ENCODE results near the gene PRKCQ.

The PRKCQ gene

DNA sequence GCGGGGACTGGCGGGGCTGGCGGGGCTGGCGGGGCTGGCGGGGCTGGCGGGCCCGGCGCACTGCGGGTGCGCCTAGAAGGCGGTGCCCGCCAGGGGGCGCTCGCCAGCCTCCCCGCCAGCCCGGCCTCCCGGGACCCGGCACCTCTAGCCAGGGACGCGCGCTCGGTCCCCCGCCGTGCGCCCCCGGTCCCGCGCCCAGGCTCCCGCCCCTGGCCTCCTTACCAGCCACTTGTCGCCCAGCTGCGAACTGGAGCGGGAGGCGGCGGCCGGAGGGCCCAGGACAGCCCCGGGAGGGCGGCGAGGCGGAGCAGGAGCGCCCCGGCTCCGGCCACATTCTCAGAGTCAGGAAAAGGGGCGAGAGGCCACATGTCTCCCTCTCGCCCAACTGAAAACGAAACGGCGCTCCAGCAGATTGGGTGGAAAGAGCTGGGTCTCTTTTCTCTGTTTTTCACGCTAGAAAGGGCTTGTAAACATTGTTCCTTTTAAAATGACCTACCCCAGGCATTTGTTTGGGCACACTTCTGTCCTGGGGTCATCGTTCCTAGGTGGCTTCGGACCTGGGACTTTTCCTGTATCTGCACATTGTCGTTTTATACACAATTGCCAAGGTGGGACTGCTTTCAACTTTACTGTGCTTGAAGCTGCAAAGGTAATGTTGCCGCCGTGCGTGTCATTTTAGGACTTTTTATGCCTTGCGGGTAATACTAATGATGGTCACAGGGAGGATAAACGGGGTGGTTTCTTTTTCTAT, 378 bp upstream of the PRKCQ start:
- H3K4me2 ChIP-seq (ENCODE audit: low read length): peak overlapping the region; percentile 91
- peaks cover 2% of the 10 kb centered on the region for H3K4me1 ChIP-seq (ENCODE audit: control insufficient read depth, insufficient read depth, low read length)
- peak overlapping the region; percentile 63 for H3K9ac ChIP-seq (ENCODE audit: low read depth, low read length)
- peaks cover 36% of the 10 kb centered on the region for H3K27me3 ChIP-seq (ENCODE audit: control insufficient read depth, insufficient read depth, low read length)
- H3K9me3 ChIP-seq (replicated peaks; ENCODE audit: low read length): no peaks in the 10 kb centered on the region
- H3K4me3 ChIP-seq (ENCODE audit: low read length): peak overlapping the region; percentile 77
- no peaks in the 10 kb centered on the region for H3K36me3 ChIP-seq (ENCODE audit: insufficient read depth, low read length)

DNA sequence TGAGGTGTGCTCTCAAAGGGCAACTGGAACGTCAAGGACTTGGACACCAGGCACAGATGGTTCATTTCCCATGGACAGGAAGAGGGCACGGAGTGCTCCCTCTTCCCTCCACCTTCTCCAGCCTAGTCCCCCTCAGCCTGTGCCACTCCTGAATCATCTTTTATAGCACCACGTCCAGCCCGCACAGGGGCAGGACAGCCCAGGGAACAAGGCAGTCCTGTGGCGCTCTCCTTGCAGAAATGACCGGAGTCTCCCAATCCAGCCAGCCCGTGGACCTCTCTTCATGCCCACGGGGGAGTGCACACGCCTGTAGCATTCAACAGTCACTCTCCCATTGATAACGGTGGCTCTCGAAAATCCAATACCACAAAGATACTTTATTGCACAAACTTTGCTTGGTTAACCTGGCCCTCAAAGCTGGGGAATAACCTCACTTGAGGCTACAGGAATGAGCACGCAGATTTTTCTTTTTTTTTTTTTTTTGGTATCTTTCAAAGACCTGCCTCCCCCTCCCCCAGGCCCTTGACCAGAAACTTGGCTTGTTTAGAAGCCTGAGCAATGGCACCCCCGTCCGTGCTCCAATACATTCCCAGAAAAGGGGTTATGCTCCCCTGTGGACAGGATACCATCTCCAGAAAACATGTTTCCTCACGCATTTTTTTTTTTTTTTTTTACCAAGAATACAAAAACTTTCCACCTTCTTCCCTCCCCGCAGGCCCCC, 733 bp downstream of the PRKCQ start:
- H3K9me3 ChIP-seq (replicated peaks; ENCODE audit: low read length): no peaks in the 10 kb centered on the region
- H3K27me3 ChIP-seq (ENCODE audit: control insufficient read depth, insufficient read depth, low read length): peaks cover 36% of the 10 kb centered on the region
- peak overlapping the region; percentile 77 for H3K4me3 ChIP-seq (ENCODE audit: low read length)
- peak overlapping the region; percentile 91 for H3K4me2 ChIP-seq (ENCODE audit: low read length)
- peaks cover 2% of the 10 kb centered on the region for H3K4me1 ChIP-seq (ENCODE audit: control insufficient read depth, insufficient read depth, low read length)
- H3K9ac ChIP-seq (ENCODE audit: low read depth, low read length): peak overlapping the region; percentile 45
- no peaks in the 10 kb centered on the region for H3K36me3 ChIP-seq (ENCODE audit: insufficient read depth, low read length)

DNA sequence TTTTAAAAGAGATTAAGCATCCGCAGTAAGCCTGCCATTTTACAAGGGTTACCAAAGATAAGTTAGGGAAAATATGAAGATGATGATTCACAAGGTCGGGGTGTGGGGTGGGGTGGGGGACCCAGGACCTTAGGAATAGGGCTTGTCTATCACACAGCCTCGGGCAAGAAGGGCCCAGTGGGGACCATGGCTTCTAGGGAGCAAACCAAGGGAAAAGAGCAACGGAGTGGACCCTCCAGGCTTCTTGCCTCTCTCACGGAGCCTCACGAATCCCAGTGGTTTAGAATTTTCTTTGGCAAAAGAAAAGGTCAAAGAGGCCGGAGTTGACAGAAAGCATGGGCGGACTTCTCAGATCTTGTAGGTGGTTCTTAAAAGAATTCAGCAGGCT, 1.3 kb downstream of the PRKCQ start:
- H3K4me2 ChIP-seq (ENCODE audit: low read length): no peak overlapping the region
- H3K4me3 ChIP-seq (ENCODE audit: low read length): no peak overlapping the region
- no peaks in the 10 kb centered on the region for H3K9me3 ChIP-seq (replicated peaks; ENCODE audit: low read length)
- peaks cover 2% of the 10 kb centered on the region for H3K4me1 ChIP-seq (ENCODE audit: control insufficient read depth, insufficient read depth, low read length)
- no peak overlapping the region for H3K9ac ChIP-seq (ENCODE audit: low read depth, low read length)
- H3K27me3 ChIP-seq (ENCODE audit: control insufficient read depth, insufficient read depth, low read length): peaks cover 36% of the 10 kb centered on the region
- no peaks in the 10 kb centered on the region for H3K36me3 ChIP-seq (ENCODE audit: insufficient read depth, low read length)

DNA sequence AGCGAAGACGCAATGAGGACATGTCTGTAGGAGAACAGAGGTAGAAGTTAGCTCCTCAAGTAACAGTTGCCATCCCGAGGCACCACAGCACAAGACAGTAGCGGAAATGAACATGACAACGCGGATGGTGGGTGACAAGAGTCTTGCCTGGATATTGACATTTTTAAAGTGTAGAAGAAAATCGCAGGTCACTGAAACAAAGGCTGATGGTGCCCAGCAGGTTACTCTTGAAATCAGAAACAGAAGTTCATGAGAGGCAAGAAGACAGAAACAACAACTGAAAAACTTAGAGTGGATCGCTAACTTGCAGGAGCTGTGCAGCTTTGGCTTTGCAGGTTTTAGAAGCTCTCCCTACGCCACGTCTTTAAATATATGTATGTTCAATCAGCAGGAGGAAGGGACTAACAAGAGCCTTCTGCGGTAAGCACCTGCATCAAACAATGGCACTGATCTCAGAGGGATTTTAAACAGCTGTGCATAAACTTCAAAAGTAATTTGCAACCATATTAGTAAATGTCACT, 1.8 kb downstream of the PRKCQ start:
- Histone ChIP-seq H3K9me3 (replicated peaks; ENCODE audit: low read length) (no peaks in the 10 kb centered on the region), H3K36me3 (ENCODE audit: insufficient read depth, low read length) (no peaks in the 10 kb centered on the region), H3K9ac (ENCODE audit: low read depth, low read length) (no peak overlapping the region), H3K4me1 (ENCODE audit: control insufficient read depth, insufficient read depth, low read length) (peaks cover 2% of the 10 kb centered on the region), H3K4me3 (ENCODE audit: low read length) (no peak overlapping the region), H3K4me2 (ENCODE audit: low read length) (no peak overlapping the region), H3K27me3 (ENCODE audit: control insufficient read depth, insufficient read depth, low read length) (peaks cover 38% of the 10 kb centered on the region)

DNA sequence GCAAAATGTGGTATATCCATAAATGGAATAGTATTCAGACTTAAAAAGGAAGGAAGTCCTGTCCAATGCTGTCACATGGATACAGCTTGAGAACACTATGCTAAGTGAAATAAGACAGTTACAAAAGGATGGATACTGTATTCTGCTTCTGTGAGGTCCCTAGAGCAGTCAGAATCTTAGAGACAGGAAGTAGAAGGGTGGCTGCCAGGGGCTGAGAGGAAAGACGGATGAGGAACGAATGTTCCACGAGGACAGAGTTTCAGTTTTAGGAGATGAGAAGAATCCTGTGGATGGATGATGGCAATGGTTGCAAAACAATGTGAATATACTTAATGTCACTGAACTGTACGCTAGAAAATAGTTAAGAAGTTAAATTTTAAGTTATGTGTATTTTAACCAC, 3.8 kb downstream of the PRKCQ start:
- H3K4me3 ChIP-seq (ENCODE audit: low read length): no peak overlapping the region
- peaks cover 2% of the 10 kb centered on the region for H3K4me1 ChIP-seq (ENCODE audit: control insufficient read depth, insufficient read depth, low read length)
- H3K27me3 ChIP-seq (ENCODE audit: control insufficient read depth, insufficient read depth, low read length): peaks cover 40% of the 10 kb centered on the region
- H3K9ac ChIP-seq (ENCODE audit: low read depth, low read length): no peak overlapping the region
- no peak overlapping the region for H3K4me2 ChIP-seq (ENCODE audit: low read length)
- H3K9me3 ChIP-seq (replicated peaks; ENCODE audit: low read length): no peaks in the 10 kb centered on the region
- H3K36me3 ChIP-seq (ENCODE audit: insufficient read depth, low read length): no peaks in the 10 kb centered on the region

DNA sequence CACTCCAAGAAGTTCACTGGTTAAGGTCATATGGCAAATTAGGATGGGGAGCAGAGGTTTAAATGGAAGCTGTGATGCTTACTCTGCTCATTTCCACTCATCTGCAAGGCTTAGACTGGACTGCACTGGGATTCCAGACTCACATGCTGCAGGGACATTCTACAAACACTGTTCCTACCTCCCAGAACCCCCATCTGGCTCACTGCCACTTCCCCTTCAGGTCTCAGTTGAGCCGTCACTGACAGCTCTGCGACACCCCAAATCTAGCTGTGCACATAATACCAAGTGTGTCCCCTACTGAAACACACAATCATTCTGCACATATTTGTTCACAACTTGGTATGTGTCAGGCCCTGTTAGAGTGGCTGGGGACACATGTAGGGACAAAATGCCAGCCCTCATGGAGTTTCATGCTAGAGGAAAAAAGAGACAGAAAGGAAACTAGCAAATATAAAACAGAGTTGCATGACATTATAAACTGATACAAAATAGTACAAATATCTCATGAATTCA, 5.4 kb downstream of the PRKCQ start:
- Histone ChIP-seq H3K36me3 (ENCODE audit: insufficient read depth, low read length) (no peaks in the 10 kb centered on the region), H3K27me3 (ENCODE audit: control insufficient read depth, insufficient read depth, low read length) (peaks cover 51% of the 10 kb centered on the region), H3K9me3 (replicated peaks; ENCODE audit: low read length) (no peaks in the 10 kb centered on the region), H3K4me1 (ENCODE audit: control insufficient read depth, insufficient read depth, low read length) (no peaks in the 10 kb centered on the region), H3K4me3 (ENCODE audit: low read length) (no peak overlapping the region), H3K4me2 (ENCODE audit: low read length) (no peak overlapping the region), H3K9ac (ENCODE audit: low read depth, low read length) (no peak overlapping the region)

DNA sequence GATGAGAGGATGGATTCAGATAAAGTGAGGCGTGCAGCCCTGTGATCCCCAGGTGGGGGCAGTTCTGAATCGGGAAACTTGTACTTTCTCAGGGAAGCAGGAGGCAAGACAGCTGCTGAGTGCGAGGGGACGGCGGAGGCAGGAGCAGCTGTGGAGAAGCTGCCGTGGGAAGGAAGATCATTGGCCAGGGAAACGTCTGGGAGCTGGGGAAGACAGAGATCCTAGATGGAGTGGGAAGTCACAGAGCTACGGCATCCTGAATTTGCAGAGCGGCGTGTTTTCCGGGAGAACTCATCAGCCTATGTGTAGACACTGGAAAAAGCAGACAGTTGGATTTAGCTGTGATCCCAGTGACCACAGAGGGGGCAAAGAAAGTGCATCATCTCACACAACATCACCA, 9.2 kb downstream of the PRKCQ start:
- Histone ChIP-seq H3K4me1 (ENCODE audit: control insufficient read depth, insufficient read depth, low read length) (no peaks in the 10 kb centered on the region), H3K9ac (ENCODE audit: low read depth, low read length) (no peak overlapping the region), H3K4me2 (ENCODE audit: low read length) (no peak overlapping the region), H3K4me3 (ENCODE audit: low read length) (no peak overlapping the region), H3K36me3 (ENCODE audit: insufficient read depth, low read length) (no peaks in the 10 kb centered on the region), H3K9me3 (replicated peaks; ENCODE audit: low read length) (no peaks in the 10 kb centered on the region), H3K27me3 (ENCODE audit: control insufficient read depth, insufficient read depth, low read length) (peaks cover 25% of the 10 kb centered on the region)

DNA sequence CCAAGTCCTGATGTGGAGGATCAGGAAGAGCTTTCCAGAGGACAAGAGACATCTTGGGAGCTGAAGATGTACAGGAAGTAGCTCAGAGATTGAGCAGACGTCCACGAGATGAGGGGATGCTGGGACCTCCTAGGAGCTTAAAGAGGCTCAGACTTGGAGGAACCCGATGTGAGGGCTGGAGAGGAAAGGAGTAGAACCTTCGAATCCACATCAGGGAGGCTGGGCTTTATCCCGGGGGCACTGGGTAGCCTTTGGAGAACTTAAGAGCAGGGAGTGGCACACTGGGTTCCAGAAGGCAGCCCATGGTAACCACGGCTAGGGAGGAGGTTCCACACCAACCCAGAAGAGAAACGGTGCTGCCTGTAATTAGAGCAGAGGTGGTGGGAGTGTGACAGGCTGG, 10.8 kb downstream of the PRKCQ start:
- Histone ChIP-seq H3K9me3 (replicated peaks; ENCODE audit: low read length) (no peaks in the 10 kb centered on the region), H3K4me2 (ENCODE audit: low read length) (no peak overlapping the region), H3K4me3 (ENCODE audit: low read length) (no peak overlapping the region), H3K9ac (ENCODE audit: low read depth, low read length) (no peak overlapping the region), H3K4me1 (ENCODE audit: control insufficient read depth, insufficient read depth, low read length) (no peaks in the 10 kb centered on the region), H3K27me3 (ENCODE audit: control insufficient read depth, insufficient read depth, low read length) (peaks cover 40% of the 10 kb centered on the region), H3K36me3 (ENCODE audit: insufficient read depth, low read length) (no peaks in the 10 kb centered on the region)

DNA sequence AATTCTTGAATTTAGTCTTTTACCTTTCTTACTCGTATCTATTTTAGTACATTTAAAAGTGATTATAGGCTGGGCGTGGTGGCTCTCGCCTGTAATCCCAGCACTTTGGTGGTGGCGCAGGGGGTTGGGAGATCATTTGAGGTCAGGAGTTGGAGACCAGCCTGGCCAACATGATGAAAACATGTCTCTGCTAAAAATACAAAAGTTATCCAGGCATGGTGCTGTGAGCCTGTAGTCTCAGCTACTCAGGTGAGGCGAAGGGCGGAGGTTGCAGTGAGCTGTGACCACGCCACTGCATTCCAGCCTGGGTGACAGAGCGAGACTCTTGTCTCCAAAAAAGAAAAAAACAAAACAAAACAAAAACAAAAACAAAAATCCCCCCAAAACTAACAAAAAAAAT, 12.2 kb downstream of the PRKCQ start:
- Histone ChIP-seq H3K4me3 (ENCODE audit: low read length) (no peak overlapping the region), H3K9me3 (replicated peaks; ENCODE audit: low read length) (no peaks in the 10 kb centered on the region), H3K36me3 (ENCODE audit: insufficient read depth, low read length) (no peaks in the 10 kb centered on the region), H3K27me3 (ENCODE audit: control insufficient read depth, insufficient read depth, low read length) (peaks cover 39% of the 10 kb centered on the region), H3K9ac (ENCODE audit: low read depth, low read length) (no peak overlapping the region), H3K4me2 (ENCODE audit: low read length) (no peak overlapping the region), H3K4me1 (ENCODE audit: control insufficient read depth, insufficient read depth, low read length) (no peaks in the 10 kb centered on the region)

DNA sequence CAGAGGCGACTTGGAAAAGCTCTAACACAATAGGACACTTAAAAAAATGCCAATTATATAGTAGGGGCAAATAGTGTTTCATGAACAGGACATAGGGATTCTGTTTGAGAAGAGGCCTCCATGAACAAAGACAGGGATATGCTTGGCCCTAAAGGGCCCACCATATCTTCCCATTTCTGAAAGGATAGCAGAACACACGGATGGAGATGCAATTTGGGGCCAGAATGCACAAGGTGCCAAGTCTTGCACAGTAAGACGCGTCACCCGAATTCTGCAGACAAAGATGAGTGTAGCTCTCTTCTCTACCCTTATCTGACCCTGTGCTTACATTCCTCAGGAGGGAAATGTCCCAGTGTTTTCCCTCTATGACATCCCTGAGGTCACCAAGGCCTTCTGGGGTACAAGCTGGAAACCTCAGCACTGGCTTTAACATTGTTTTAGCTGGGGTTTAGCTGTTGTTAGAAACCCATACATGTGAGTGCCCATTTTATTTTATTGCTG, 12.8 kb downstream of the PRKCQ start:
- Histone ChIP-seq H3K27me3 (ENCODE audit: control insufficient read depth, insufficient read depth, low read length) (peaks cover 43% of the 10 kb centered on the region), H3K4me2 (ENCODE audit: low read length) (no peak overlapping the region), H3K9me3 (replicated peaks; ENCODE audit: low read length) (no peaks in the 10 kb centered on the region), H3K9ac (ENCODE audit: low read depth, low read length) (no peak overlapping the region), H3K36me3 (ENCODE audit: insufficient read depth, low read length) (no peaks in the 10 kb centered on the region), H3K4me1 (ENCODE audit: control insufficient read depth, insufficient read depth, low read length) (no peaks in the 10 kb centered on the region), H3K4me3 (ENCODE audit: low read length) (no peak overlapping the region)

DNA sequence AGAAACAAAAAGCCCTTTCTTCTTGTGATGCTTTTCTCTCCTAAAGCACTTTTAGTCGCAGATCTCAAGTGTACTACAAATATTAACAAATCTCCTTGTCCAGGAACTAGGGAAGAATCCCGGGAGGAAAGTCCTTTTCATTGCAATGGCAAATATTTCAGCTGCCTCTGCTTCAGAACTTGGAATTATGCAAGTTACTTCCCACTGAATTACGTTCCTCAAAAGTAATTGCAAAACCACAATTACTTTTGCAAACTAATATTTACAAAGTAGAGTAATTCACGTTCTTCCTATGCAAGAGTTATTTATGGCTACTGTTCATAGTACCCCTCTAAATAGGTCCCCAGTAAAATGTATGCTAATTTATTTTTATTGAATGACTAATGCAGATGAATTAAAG, 14.5 kb downstream of the PRKCQ start:
- Histone ChIP-seq H3K36me3 (ENCODE audit: insufficient read depth, low read length) (no peaks in the 10 kb centered on the region), H3K9me3 (replicated peaks; ENCODE audit: low read length) (no peaks in the 10 kb centered on the region), H3K4me2 (ENCODE audit: low read length) (no peak overlapping the region), H3K9ac (ENCODE audit: low read depth, low read length) (no peak overlapping the region), H3K4me1 (ENCODE audit: control insufficient read depth, insufficient read depth, low read length) (no peaks in the 10 kb centered on the region), H3K27me3 (ENCODE audit: control insufficient read depth, insufficient read depth, low read length) (peaks cover 37% of the 10 kb centered on the region), H3K4me3 (ENCODE audit: low read length) (no peak overlapping the region)
